WERI-Rb-1 (cell line): ENCODE measurements around the gene SORL1.
A peak's percentile ranks its signal among the peaks of the same experiment; 100 is the strongest.

Source experiments
- DNase-seq: peaks from one replicate; pipeline ENCODE4 v3.0.0-alpha.2; 2020
- H3K27ac ChIP-seq: fragments of 250-450 bp; sonication (Bioruptor Pico); 2 replicates; pipeline ENCODE4 v1.5.1; 2020; ENCODE audit warnings: mild to moderate bottlenecking, moderate library complexity
- H3K27me3 ChIP-seq: fragments of 250-450 bp; sonication (Bioruptor Pico); 2 replicates; pipeline ENCODE4 v1.5.1; 2021; ENCODE audit warnings: mild to moderate bottlenecking, low read depth, moderate library complexity; ENCODE audit not compliant: insufficient read depth, severe bottlenecking
- H3K36me3 ChIP-seq: fragments of 250-450 bp; sonication (Bioruptor Pico); 2 replicates; pipeline ENCODE4 v1.5.1; 2020; ENCODE audit warnings: mild to moderate bottlenecking, moderate library complexity
- H3K4me3 ChIP-seq: 2 replicates; pipeline ENCODE4 v1.5.1; 2011; ENCODE audit warnings: low read depth, mild to moderate bottlenecking, control low read depth, low read length
- H3K9me3 ChIP-seq: fragments of 250-450 bp; sonication (Bioruptor Pico); 2 replicates; pipeline ENCODE4 v1.5.1; 2021; ENCODE audit warnings: mild to moderate bottlenecking, moderate library complexity; ENCODE audit not compliant: severe bottlenecking
- CTCF ChIP-seq: IDR thresholded peaks from 2 replicates; pipeline ENCODE4 v1.5.1; 2011; ENCODE audit warnings: low read depth, mild to moderate bottlenecking, control low read depth, inconsistent platforms, low read length

SORL1 gene

GRCh38 chr11:121657146-121657545 lies 205.0 kb downstream of the SORL1 start:
- Histone ChIP-seq H3K27ac (no peak overlapping the region), H3K4me3 (no peak overlapping the region), H3K27me3 (no peaks in the 10 kb centered on the region), H3K9me3 (no peaks in the 10 kb centered on the region), H3K36me3 (no peaks in the 10 kb centered on the region)
- TF ChIP-seq CTCF: no peak
- no peak for DNase-seq

- H3K27ac ChIP-seq: no peak overlapping the region
- no peaks in the 10 kb centered on the region for H3K27me3 ChIP-seq
- H3K4me3 ChIP-seq: no peak overlapping the region
- TF ChIP-seq CTCF: no peak
- no peak for DNase-seq
- no peaks in the 10 kb centered on the region for H3K9me3 ChIP-seq
- no peaks in the 10 kb centered on the region for H3K36me3 ChIP-seq
Measured at GRCh38 chr11:121659811-121660210, 207.7 kb downstream of the SORL1 start.

GRCh38 chr11:121661880-121662486 lies 209.9 kb downstream of the SORL1 start:
- Histone ChIP-seq H3K4me3 (no peak overlapping the region), H3K9me3 (no peaks in the 10 kb centered on the region), H3K27me3 (no peaks in the 10 kb centered on the region), H3K27ac (no peak overlapping the region), H3K36me3 (no peaks in the 10 kb centered on the region)
- no peak for TF ChIP-seq CTCF
- no peak for DNase-seq

- Histone ChIP-seq H3K4me3 (no peak overlapping the region), H3K9me3 (peaks cover 5% of the 10 kb centered on the region), H3K36me3 (no peaks in the 10 kb centered on the region), H3K27ac (peak overlapping the region; percentile 71), H3K27me3 (no peaks in the 10 kb centered on the region)
- no peak for DNase-seq
- no peak for TF ChIP-seq CTCF
Measured at GRCh38 chr11:121664144-121664543, 212.0 kb downstream of the SORL1 start.

- TF ChIP-seq CTCF: no peak
- Histone ChIP-seq H3K36me3 (no peaks in the 10 kb centered on the region), H3K27ac (peak overlapping the region; percentile 71), H3K4me3 (no peak overlapping the region), H3K27me3 (no peaks in the 10 kb centered on the region), H3K9me3 (peaks cover 5% of the 10 kb centered on the region)
- peak; percentile 82 for DNase-seq
Measured at GRCh38 chr11:121665206-121665838, 213.2 kb downstream of the SORL1 start.

- Histone ChIP-seq H3K9me3 (peaks cover 5% of the 10 kb centered on the region), H3K27ac (no peak overlapping the region), H3K27me3 (no peaks in the 10 kb centered on the region), H3K4me3 (no peak overlapping the region), H3K36me3 (no peaks in the 10 kb centered on the region)
- DNase-seq: no peak
- TF ChIP-seq CTCF: no peak
Measured at GRCh38 chr11:121667836-121668235, 215.7 kb downstream of the SORL1 start.
